Activated CD4-positive, alpha-beta T cell treated with anti-CD3 and anti-CD28 coated beads for 48 hours (primary cell): ENCODE results near the gene MRPL39.
"Not testable (repeated sequence)": the region's sequence is repeated elsewhere in the genome, so short reads cannot be mapped to it uniquely, and the experiment has no call there.

Experiments
- DNase-seq: peaks from one replicate; pipeline ENCODE4 v3.0.0-alpha.2; 2020

Gene MRPL39

GRCh38 chr21:25607151-25608043 lies at the start of gene MRPL39:
TSS of gene MRPL39 (minus strand) at chr21:25607481. CDS start at chr21:25607475, 6 bp downstream.
- peak; percentile 93 for DNase-seq

- DNase-seq, result no peak
These were observed 49.1 kb upstream of the MRPL39 start for GRCh38 chr21:25656412-25656811.

GRCh38 chr21:25649146-25649545 lies 41.9 kb upstream of the MRPL39 start:
- no peak for DNase-seq

- no peak for DNase-seq
These were observed 40.4 kb upstream of the MRPL39 start for GRCh38 chr21:25647647-25648046.

GRCh38 chr21:25646474-25646873 lies 39.2 kb upstream of the MRPL39 start:
- DNase-seq, result no peak

- no peak for DNase-seq
These were observed 36.2 kb upstream of the MRPL39 start for GRCh38 chr21:25643486-25643885.

- DNase-seq, result no peak
These were observed 33.6 kb upstream of the MRPL39 start for GRCh38 chr21:25640943-25641292.

- peak; percentile 6 for DNase-seq
These were observed 33.1 kb upstream of the MRPL39 start for GRCh38 chr21:25640202-25640942.

- DNase-seq, result peak; percentile 42
These were observed 32.4 kb upstream of the MRPL39 start for GRCh38 chr21:25639551-25640201.

- peak; percentile 49 for DNase-seq
These were observed 31.6 kb upstream of the MRPL39 start, which contains the start of gene JAM2 for GRCh38 chr21:25638660-25639550. TSS of gene JAM2 (plus strand) at chr21:25639258. CDS start at chr21:25639822, 564 bp downstream.

GRCh38 chr21:25637851-25638659 lies 30.8 kb upstream of the MRPL39 start:
- no peak for DNase-seq

GRCh38 chr21:25636727-25637126 lies 29.4 kb upstream of the MRPL39 start:
- no peak for DNase-seq

GRCh38 chr21:25635310-25635709 lies 28.0 kb upstream of the MRPL39 start:
- DNase-seq, result peak; percentile 22

- no peak for DNase-seq
These were observed 25.0 kb upstream of the MRPL39 start for GRCh38 chr21:25632296-25632695.

- DNase-seq, result no peak
These were observed 19.5 kb upstream of the MRPL39 start for GRCh38 chr21:25626757-25627156.

- not testable (repeated sequence) for DNase-seq
These were observed 18.7 kb upstream of the MRPL39 start for GRCh38 chr21:25625776-25626555.

- no peak for DNase-seq
These were observed 17.8 kb upstream of the MRPL39 start for GRCh38 chr21:25625036-25625435.

GRCh38 chr21:25624511-25624910 lies 17.2 kb upstream of the MRPL39 start:
- no peak for DNase-seq

- no peak for DNase-seq
These were observed 11.9 kb upstream of the MRPL39 start for GRCh38 chr21:25619198-25619597.

- no peak for DNase-seq
These were observed 8.6 kb upstream of the MRPL39 start for GRCh38 chr21:25615880-25616279.

- no peak for DNase-seq
These were observed 7.2 kb upstream of the MRPL39 start for GRCh38 chr21:25614441-25614840.
